T-helper 22 cell (primary cell): ENCODE measurements around the gene KCTD13.
"Not testable (repeated sequence)": the region's sequence is repeated elsewhere in the genome, so short reads cannot be mapped to it uniquely, and the experiment has no call there.

Experiments
- DNase-seq: peaks from one replicate; pipeline ENCODE4 v3.0.0-alpha.2; 2020; ENCODE audit warnings: low read depth

The KCTD13 gene

GRCh38 chr16:29877266-29877961 is 48.6 kb downstream of the KCTD13 start:
- DNase-seq, result peak; percentile 36

GRCh38 chr16:29876594-29877249 is 49.3 kb downstream of the KCTD13 start:
- no peak for DNase-seq

DNA sequence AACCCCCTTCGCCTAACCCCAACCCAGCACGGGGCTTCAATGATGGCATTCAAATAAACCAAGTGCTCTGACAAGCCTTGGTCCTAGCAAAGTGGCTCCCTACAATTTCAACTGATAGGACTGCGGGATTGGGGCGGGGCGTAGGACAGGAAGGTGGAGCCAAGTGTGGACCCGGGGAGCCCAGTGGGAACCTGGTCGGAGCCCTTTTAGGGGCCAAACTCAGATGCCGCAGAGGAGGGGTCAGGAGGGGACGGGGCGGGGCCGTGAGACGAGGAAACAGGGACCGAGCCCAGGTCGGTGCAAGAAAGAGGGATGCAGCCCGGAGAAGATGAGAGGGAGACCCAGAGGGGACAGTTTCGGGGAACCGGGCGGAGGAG is 49.8 kb downstream of the KCTD13 start:
- DNase-seq, result no peak

DNA sequence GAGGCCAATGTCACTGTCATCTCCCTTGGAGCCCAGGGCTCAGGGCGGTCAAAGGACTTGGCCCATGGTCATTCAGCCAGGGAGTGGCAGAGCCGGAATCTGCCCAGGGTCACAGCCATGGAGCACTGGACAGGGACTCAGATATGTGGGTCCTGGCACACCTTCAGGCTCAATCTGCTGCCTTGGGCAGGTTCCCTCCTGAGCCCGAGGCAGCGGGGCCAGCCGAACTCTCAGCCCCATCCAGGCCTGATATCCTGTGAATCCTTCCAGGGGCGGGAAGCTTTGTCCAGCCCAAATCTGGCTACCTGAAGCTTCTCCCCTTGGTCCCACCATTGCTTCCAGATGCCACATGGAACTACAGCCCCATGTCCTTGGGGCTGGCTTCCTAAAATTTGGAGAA is 50.8 kb downstream of the KCTD13 start:
- no peak for DNase-seq

DNA sequence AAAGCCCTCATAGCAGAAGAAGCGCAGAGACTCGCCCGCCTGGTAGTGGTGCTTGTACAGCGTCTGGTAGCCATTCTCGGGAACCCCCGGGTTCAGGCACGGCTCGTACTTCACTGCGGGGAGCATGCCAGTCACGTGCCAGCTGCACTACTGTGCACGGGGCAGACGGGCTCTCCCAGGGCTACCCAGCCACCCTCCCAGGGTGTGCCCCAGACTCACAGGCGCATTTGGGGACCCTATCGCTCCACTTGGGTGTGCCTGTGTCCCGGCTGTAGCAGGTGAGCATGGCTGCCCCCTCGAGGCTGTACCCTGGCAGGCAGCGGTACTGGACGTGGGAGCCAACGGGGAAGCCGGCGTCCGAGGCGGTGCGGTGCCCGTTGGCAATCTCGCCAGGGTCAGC is 52.7 kb downstream of the KCTD13 start:
- no peak for DNase-seq

GRCh38 chr16:29871822-29872546 is 54.0 kb downstream of the KCTD13 start:
- no peak for DNase-seq

DNA sequence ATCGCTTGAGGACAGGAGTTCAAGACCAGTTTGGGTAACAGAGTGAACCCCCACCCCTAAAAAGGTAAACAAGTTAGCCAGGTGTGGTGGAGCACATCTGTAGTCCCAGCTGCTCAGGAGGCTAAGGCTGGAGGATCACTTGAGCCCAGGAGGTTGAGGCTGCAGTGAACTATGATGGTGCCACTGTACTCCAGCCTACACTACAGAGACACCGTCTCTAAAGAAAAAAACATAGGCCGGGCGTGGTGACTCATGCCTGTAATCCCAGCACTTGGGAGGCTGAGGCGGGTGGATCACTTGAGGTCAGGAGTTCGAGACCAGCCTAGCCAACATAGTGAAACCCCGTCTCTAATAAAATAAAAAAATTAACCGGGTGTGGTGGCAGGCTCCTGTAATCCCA is 57.0 kb downstream of the KCTD13 start:
- not testable (repeated sequence) for DNase-seq

DNA sequence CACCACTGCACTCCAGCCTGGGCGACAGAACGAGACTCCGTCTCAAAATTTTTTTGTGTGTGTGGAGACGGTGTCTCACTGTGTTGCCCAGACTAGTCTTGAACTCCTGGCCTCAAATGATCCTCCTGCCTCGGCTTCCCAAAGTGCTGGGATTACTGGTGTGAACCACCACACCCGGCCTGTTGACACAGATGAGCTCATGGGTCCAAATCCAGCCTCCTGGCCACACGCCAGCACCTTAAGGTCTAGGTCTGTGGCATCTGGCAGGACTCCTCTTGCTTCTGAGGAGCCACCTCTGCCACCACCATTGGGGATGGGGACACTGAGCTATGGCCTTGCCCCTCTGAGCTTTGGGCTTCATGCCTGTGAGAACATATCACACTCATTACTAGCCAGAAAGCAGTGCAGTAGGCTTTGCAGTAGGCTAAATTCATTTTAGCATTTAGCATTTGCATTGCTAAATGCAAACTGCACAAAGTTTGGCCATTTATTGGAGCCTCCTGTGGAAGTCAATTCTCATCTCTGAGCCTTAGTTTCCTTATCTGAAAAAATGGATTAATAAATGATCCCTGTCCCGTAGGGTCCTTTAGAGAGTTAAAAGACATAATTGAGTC is 57.5 kb downstream of the KCTD13 start:
- DNase-seq, result no peak

DNA sequence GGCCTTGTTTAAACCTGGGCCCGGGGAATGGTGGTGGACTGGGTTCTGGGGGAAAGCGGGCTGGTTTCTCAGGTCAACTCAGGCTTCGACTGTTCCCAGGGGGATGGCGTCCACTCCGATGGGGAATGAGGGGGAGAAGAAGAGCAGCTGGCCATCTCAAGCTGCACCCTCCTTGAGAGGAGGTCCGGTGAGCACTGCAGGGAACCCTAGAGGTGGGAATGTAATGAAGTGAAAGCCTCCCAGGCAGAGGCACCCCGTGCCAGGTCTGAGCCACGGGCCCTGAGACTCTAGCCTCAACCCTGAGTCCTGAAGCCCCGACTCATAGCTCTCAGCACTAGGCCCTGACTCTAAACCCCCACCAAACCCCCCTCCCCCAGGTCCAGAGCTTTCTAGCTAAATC is 61.8 kb downstream of the KCTD13 start:
- no peak for DNase-seq

DNA sequence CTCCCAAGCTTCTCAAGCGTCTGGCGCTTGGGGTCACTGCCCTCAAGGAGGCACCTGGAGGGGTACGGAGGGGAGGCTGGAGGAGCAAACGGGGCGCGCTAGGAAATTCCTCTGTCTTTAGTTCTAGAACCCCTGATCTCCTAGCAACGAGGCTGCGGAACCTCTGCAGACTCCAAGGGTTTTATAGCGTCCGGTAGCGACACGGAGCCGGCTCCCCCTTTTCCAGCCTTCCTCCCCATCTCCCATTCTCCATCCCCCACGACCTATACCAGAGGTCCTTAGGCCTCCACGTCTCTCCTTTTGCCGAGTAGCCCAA is 62.4 kb downstream of the KCTD13 start:
- no peak for DNase-seq

DNA sequence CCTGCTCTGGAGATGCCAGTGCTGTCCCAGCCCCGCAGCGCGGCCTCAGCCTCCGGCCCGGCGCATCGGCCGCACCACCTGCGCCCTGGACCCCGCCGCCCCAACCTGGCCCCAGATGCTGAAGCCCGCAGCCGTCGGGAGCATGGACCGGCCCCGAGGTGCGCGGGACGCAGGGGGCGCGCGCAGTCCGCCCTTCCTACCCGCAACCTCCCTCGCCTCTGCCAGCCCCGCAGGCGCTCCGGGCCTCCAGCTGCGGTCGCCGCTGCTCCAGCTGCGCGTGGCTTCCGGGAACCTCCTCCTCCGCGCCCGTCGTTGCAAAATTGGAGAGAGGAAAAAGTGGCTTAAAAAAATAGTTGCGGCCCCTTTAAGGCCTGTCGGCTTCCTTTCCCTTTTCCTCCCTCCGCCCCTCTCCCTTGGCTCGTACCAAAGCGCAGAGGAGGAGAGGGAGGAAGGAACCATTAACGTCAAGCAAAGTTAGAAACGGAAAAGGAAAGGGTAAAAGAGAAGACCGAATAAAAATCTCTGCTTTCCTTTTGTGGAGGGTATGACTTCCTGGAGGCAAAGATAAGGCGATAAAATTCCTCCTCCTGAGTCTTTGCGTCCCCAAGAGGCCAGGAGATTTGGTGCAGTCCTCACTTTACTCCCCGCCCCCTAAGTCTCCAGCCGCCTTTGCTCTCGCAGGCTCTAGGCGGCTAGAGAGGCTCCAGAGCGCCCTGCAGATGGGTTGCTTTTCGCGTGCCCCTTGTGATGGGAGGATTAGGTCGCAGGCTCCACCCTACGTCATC is 63.0 kb downstream of the KCTD13 start, which contains the start of gene CDIPT:
TSS of gene CDIPT (minus strand) at position 343 of the 785 bp plus-strand sequence. CDS start 369 bp downstream, outside the sequence.
- DNase-seq, result peak; percentile 90

DNA sequence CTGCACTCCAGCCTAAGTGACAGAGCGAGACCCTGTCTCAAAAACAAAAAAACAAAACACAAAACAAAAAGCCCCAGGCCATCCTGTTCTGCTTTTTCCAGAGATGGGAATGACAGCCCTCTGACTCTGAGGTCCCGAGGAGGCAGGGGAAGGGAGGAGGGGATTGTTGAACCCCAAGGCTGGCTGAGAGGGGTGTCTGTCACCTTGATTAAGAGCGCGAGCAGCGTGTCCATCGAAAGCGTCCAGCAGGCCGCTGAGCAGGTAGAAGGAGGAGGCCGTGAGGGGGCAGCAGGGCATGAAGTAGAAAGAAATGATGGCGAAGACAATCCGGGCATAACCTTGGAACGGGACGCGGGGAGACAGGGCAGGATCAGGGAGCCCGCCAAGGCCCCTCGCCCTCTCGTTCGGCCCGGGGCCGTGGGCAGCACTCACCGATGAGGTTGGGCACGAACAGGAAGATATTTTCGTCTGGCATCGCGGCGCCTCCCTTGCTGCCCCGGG is 63.6 kb downstream of the KCTD13 start:
- DNase-seq, result no peak

- no peak for DNase-seq
These were observed 65.8 kb downstream of the KCTD13 start for GRCh38 chr16:29860218-29860617.

DNA sequence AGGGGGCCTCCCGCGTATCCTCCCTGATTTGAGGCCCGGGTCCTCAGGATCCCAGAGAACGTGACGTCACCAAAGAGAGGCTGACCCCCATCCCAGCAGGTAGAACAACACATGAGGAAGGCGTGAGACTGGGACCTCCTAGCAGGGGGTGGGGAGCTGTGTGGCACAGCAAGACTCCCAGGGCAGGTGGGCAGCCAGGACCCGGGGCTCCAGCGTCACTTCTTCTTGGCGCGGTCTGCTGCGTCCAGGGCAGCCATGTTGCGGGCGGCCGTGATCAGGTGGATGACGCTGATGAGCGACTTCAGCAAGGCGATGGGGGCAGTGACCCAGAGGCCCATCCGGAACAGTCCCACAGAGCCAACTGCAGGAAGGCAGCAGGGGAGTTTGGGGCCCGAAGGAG is 67.1 kb downstream of the KCTD13 start:
- DNase-seq, result no peak

- no peak for DNase-seq
These were observed 67.7 kb downstream of the KCTD13 start for GRCh38 chr16:29858149-29858849.

- DNase-seq, result no peak
These were observed 68.8 kb downstream of the KCTD13 start for GRCh38 chr16:29857133-29857760.
